IPS-18c (cell line): ENCODE measurements around the gene STX12.
"Not testable (repeated sequence)": the region's sequence is repeated elsewhere in the genome, so short reads cannot be mapped to it uniquely, and the experiment has no call there.

Experiments used
- H3K4me3 ChIP-seq: 2 replicates; pipeline ENCODE4 v1.7.0; 2013; ENCODE audit warnings: low read depth, mild to moderate bottlenecking, low read length, moderate library complexity; ENCODE audit not compliant: insufficient read depth
- H3K9me3 ChIP-seq: one replicate; pipeline ENCODE4 v1.6.1; 2013; ENCODE audit warnings: mild to moderate bottlenecking, low read length, moderate library complexity; ENCODE audit not compliant: control insufficient read depth, insufficient read depth

The STX12 gene

GRCh38 chr1:27809883-27810282 lies 36.9 kb downstream of the STX12 start:
- no peak overlapping the region for H3K4me3 ChIP-seq
- no peaks in the 10 kb centered on the region for H3K9me3 ChIP-seq

DNA sequence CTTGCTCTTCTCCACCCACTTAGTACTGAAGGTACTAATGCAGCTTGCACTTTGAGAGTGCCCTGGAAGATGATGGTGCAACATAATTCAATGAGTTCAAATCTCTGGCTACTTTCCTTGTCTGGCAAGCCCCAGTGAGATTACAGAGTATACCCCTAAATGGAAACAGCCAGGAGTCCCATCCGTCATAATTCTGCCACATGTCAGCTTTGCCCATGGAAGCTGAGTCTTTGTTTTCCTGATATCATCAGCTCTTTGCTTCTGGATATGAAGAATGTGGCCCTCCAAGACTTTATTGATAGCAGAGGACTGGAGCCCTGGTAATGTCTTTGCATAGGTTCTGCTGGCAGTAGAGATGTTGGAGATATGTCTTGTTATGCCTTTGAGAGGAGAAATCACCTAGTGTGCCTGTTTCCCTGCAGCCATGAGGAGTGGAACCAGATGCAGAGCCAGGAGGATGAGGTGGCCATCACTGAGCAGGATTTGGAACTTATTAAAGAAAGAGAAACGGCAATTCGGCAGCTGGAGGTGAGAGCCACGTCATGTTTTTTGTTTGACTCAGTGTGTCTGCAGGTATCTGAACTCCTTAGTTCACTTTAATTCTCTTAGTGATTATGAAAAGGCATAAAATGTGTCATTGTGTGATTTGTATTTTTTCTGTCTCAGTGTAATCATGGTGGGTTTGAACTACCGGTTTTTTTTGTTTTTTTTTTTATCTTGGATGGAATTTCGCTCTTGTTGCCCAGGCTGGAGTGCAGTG lies 38.9 kb downstream of the STX12 start:
- H3K9me3 ChIP-seq = no peaks in the 10 kb centered on the region

GRCh38 chr1:27816921-27817630 lies 44.1 kb downstream of the STX12 start:
- Histone ChIP-seq H3K9me3 (no peaks in the 10 kb centered on the region), H3K4me3 (no peak overlapping the region)

More for the DNA sequence above, 38.9 kb downstream of the STX12 start:
- H3K4me3 ChIP-seq = no peak overlapping the region

DNA sequence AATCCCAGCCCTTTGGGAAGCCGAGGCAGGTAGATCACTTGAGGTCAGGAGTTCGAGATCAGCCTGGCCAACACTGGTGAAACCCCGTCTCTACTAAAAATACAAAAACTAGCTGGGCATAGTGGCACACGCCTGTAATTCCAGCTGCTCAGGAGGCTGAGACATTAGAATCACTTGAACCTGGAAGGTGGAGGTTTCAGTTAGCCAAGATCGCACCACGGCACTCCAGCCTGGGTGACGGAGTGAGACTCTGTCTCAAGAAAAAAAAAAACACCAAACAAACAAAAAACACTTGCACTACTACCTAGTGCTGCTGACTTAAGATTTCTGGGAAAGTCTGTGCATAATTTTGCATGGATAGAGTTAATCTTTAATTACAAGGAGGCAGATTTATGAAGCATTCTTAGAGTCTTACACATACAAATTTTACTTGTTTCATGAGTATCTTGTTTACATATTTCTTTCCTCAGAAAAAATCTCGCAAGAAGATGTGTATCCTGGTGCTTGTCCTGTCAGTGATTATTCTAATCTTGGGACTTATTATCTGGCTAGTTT lies 48.8 kb downstream of the STX12 start:
- Histone ChIP-seq H3K9me3 (no peaks in the 10 kb centered on the region), H3K4me3 (no peak overlapping the region)

GRCh38 chr1:27823784-27824183 lies 50.8 kb downstream of the STX12 start:
- Histone ChIP-seq H3K9me3 (no peaks in the 10 kb centered on the region), H3K4me3 (no peak overlapping the region)

DNA sequence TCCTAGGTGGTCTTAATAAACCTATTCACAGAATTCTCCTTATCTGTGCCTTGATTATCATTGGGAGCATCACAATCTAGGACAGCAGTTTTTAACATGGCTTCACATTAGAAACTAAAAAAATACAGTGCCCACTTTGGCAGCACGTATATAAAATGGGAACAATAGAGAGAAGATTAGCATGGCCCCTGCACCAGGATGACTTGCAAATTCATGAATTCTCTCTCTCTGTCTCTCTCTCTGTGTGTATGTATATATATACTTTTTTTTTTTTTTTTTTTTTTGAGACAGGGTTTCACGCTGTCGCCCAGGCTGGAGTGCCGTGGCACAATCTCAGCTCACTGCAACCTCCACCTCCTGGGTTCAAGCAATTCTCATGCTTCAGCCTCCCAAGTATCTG lies 51.4 kb downstream of the STX12 start:
- Histone ChIP-seq H3K4me3 (no peak overlapping the region), H3K9me3 (no peaks in the 10 kb centered on the region)

GRCh38 chr1:27829339-27829960 lies 56.4 kb downstream of the STX12 start:
- not testable (repeated sequence) for H3K4me3 ChIP-seq, H3K9me3 ChIP-seq

DNA sequence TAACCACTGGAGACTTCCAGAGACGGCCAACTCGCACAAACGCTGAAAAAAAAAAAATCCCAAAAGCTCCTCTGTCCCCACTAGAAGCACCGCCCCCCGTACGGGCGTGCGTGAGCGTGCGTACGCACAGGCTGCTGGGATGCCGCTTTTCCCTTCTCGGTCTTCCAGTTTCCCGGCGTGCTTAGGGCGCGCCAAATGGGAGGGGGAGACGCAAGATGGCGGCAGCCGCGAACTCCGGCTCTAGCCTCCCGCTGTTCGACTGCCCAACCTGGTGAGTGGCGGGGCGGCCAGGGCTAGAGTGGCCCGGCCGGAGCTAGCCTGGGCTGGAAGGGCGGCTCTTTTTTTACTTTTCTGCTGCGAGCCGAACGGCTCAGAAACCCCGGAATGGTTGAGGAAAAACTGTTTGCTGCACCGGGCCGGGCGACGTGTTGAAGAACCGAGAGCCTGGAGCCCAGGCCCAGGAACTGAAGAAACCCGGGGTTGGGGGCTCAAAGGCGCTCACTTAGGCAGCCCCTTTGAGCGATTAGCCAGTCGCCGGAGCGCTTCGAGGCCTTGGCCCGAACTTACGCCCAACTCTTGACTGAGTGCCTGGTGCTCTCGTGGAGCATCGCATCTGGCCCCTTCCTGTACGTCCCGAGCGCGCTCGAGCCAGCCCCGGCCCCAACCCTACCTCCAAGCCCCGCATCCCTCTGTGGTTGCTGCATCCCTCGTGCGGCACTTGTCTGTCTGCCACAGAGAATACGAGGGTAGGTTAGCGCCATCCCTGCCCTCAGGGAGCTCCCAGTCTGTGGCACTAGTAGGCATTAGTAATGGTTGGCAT lies 57.8 kb downstream of the STX12 start, which contains the start of gene PPP1R8:
TSS of gene PPP1R8 (plus strand) at position 162 of the 820 bp plus-strand sequence. CDS start at position 216, 54 bp downstream.
- Histone ChIP-seq H3K4me3 (peak within 1 kb of the TSS; percentile 92), H3K9me3 (no peaks in the 10 kb centered on the region)

- peak overlapping the region; percentile 92 for H3K4me3 ChIP-seq
- no peaks in the 10 kb centered on the region for H3K9me3 ChIP-seq
These were observed 58.8 kb downstream of the STX12 start for GRCh38 chr1:27831568-27832410.

DNA sequence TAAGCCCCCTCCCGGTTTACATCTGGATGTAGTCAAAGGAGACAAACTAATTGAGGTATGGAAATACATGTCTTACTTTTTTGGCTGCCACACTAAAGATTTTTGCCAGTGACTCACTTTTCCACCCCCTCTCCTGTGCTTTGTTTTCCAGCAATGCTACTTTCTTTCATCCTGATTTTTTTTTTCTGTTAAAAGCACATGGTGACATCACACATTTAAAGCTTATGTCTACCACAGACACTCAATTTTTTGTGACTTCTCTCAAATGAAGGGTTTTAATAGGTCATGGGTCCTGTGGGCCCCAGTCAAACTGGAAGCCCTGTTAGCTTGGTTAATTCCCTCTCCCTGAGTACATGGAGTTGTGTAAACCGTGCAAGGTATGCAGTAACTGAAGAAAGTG lies 59.7 kb downstream of the STX12 start:
- Histone ChIP-seq H3K9me3 (no peaks in the 10 kb centered on the region), H3K4me3 (no peak overlapping the region)

GRCh38 chr1:27833470-27833869 lies 60.5 kb downstream of the STX12 start:
- Histone ChIP-seq H3K4me3 (no peak overlapping the region), H3K9me3 (no peaks in the 10 kb centered on the region)

DNA sequence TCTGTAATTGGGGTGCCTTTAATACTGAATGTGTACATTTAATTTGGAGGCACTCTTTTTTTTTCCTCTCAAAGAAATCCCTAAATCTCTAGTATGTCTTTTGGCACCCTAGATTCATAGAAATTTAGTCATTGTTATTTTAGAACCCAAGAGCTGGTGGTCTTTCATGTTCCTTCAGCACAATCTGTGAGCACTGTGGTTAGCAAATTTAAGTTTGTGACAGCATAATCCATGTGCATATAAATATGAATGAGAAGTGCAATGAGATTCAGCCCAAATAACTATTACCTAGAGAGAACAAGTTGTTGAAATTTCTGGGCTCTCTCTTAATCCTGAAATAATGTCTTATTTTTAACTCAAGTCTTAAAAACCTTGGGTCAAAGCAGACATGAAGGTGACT lies 62.0 kb downstream of the STX12 start:
- Histone ChIP-seq H3K9me3 (no peaks in the 10 kb centered on the region), H3K4me3 (no peak overlapping the region)

DNA sequence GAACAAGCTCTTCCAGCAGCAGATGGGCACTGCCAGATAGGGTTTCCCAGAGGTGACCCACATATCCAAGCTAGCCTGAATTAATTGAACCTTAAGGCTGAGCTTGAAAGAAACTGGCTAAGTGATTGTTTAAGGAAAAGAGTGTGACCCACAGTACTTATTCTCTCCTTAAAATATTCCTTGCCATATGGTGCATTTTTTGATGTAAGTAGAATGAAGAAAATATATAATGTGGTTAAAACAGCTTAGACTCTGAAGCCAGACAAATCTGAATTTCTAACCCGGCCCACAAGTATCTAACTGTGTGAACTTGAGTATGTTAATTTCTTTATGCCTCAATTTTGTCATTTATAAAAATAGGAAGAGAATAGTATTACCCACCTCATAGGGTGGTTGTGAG lies 62.5 kb downstream of the STX12 start:
- Histone ChIP-seq H3K4me3 (no peak overlapping the region), H3K9me3 (no peaks in the 10 kb centered on the region)

- Histone ChIP-seq H3K9me3 (peaks cover 6% of the 10 kb centered on the region), H3K4me3 (no peak overlapping the region)
These were observed 76.9 kb downstream of the STX12 start for GRCh38 chr1:27849951-27850350.

DNA sequence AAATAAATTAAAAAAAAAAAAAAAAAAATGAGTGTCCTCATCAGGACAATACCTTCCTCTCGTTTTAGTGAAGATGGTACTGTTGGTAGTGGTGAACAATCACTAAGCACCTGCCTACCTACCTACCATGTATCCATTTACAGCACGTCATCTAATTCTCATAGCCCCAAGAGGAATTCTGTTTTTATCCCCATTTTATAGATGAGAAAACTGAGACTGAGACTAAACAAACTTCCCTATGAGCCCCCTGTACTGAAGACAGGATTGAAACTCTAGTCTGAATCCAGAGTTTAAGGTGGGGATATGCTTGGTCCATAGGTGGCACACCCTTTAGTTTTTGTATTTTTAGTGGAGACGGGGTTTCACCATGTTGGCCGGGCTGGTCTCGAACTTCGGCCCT lies 82.1 kb downstream of the STX12 start:
- Histone ChIP-seq H3K9me3 (peaks cover 6% of the 10 kb centered on the region), H3K4me3 (no peak overlapping the region)

DNA sequence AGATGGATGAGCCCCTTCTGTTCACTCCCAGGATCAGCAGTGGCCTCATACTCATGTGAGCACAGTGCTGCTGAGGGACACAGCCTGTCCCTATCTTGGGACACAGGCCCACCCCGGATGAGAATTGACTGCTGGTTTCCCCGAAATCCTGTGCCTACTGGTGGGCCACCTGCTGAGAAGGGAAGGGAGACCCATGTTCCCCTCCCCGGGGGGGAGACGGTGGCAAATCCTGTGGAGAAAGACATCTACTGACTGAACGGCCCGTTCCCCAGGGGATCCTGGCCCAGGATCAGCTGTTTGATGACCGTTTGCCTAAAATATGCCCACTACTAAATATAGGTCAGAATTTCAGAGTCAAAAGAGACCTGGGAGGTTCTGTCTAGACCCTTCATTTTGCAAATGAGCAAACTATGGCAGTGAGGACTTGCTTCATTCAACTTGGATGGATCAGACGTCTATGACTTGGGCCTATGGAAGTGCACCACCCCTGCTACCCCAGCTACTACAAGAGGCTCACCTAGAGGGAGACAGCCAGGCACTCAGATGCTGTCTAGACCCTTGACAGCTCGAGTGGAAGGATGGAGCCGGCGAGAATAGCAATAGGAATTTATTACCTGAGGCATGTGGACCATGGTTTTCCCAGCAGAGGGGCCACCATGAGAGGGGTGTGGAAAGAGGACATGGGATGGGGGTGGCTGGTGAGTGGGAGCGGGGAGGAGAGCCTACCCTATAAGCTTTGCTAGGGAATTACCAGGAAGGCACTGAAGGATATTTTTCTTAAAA lies 83.7 kb downstream of the STX12 start:
- Histone ChIP-seq H3K9me3 (peaks cover 4% of the 10 kb centered on the region), H3K4me3 (no peak overlapping the region)
